Suprapubic skin (tissue), 4 donors: ENCODE results near the gene GRM1. TPM values are rescaled to one million over a fixed set of nuclear protein-coding genes. Genes with fewer than 3 reads are reported as not detected.

ENCODE experiments used
- DNase-seq, 2 donors: peaks; one replicate each; pipeline ENCODE4 v3.0.0-alpha.2; 2019; ENCODE audit warnings: low spot score in 2 of 2
- H3K27ac ChIP-seq: fragments of 200-600 bp; sonication (generic); one replicate; pipeline ENCODE4 v1.5.1; 2019
- H3K27me3 ChIP-seq: fragments of 200-600 bp; sonication (generic); one replicate; pipeline ENCODE4 v1.5.1; 2019
- H3K36me3 ChIP-seq: fragments of 200-600 bp; sonication (generic); one replicate; pipeline ENCODE4 v1.5.1; 2019
- H3K4me1 ChIP-seq: fragments of 200-600 bp; sonication (generic); one replicate; pipeline ENCODE4 v1.5.1; 2019
- H3K4me3 ChIP-seq: fragments of 200-600 bp; sonication (generic); one replicate; pipeline ENCODE4 v1.5.1; 2019; ENCODE audit warnings: mild to moderate bottlenecking
- H3K9me3 ChIP-seq: fragments of 200-600 bp; sonication (generic); one replicate; pipeline ENCODE4 v1.5.1; 2019
- EP300 ChIP-seq: sonication (generic); formaldehyde crosslinking; IDR thresholded peaks from one replicate; pipeline ENCODE4 v1.6.1; 2017; ENCODE audit warnings: antibody characterized with exemption
- POLR2A ChIP-seq, 2 donors: fragments of 450-650 bp; IDR thresholded peaks; one replicate each; pipeline ENCODE4 v1.6.1; 2017; ENCODE audit warnings: antibody characterized with exemption in 2 of 2, mild to moderate bottlenecking in 2 of 2, moderate library complexity in 2 of 2
- POLR2AphosphoS5 ChIP-seq, 3 donors: sonication (generic); formaldehyde crosslinking; IDR thresholded peaks; one replicate each; pipeline ENCODE4 v1.6.1; 2017; ENCODE audit warnings: antibody characterized with exemption in 3 of 3
- WGBS: methylation state at CpG from one replicate; pipeline ENCODE4 v1.1.5; 2018; 5-methylcytosine and 5-hydroxymethylcytosine counted together
- total RNA-seq, 4 donors: library from RNA; depleted of rRNA; stranded (reverse); fragments of >200 nt; gene quantifications; one replicate each; pipeline ENCODE4 v1.1.0, GENCODE V29; 2016
- TF ChIP-seq, protein P1 (sequence below), 2 donors: fragments of 200-600 bp in 1 of 2; fragments of 450-650 bp in 1 of 2; sonication (generic) in 1 of 2; IDR thresholded peaks; one replicate each; pipeline ENCODE4 v1.5.1; 2016 to 2019; ENCODE audit warnings: antibody characterized with exemption in 2 of 2, mild to moderate bottlenecking in 1 of 2, moderate library complexity in 1 of 2

The GRM1 gene
- total RNA-seq, 4 donors from 2014 or later = 0.25 to 0.48 TPM; not detected in 2

DNA sequence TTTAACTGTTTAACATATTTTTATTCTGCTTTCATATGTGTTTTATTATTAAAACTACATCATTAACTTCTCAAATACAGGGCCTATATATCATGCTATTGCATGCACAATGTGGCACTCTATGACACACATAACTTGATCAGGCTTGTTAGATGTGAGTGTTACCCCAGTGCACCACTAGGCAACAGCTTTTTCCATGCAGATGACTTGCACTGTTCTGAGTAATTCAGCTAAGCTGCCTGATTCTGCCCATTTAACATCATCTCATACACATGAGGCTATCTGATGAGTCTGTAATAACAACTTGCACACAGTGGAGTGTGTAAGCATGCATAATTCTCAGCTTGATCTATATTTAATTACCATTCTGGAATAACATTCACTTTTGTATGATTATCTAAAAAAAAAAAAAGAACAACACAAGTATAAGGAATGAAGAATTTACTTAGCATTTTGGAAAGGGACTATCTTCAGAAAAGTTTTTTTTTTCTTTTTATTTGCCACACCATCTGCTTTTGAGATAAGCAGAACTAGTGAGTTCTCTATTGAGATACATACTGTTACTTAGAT is 83.1 kb downstream of the GRM1 start:
- Histone ChIP-seq H3K27ac (no peak overlapping the region), H3K27me3 (no peaks in the 10 kb centered on the region), H3K36me3 (no peaks in the 10 kb centered on the region), H3K4me3 (no peak overlapping the region), H3K4me1 (no peaks in the 10 kb centered on the region), H3K9me3 (peaks cover 3% of the 10 kb centered on the region)
- TF ChIP-seq EP300 (no peak), POLR2AphosphoS5 (IDR thresholded peaks at IDR 0.05) (no peak), POLR2A (IDR thresholded peaks at IDR 0.05) (no peak)
- TF ChIP-seq, protein P1, sequence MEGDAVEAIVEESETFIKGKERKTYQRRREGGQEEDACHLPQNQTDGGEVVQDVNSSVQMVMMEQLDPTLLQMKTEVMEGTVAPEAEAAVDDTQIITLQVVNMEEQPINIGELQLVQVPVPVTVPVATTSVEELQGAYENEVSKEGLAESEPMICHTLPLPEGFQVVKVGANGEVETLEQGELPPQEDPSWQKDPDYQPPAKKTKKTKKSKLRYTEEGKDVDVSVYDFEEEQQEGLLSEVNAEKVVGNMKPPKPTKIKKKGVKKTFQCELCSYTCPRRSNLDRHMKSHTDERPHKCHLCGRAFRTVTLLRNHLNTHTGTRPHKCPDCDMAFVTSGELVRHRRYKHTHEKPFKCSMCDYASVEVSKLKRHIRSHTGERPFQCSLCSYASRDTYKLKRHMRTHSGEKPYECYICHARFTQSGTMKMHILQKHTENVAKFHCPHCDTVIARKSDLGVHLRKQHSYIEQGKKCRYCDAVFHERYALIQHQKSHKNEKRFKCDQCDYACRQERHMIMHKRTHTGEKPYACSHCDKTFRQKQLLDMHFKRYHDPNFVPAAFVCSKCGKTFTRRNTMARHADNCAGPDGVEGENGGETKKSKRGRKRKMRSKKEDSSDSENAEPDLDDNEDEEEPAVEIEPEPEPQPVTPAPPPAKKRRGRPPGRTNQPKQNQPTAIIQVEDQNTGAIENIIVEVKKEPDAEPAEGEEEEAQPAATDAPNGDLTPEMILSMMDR (IDR thresholded peaks at IDR 0.05) = no peak
- DNase-seq = no peak

GRCh38 chr6:146113084-146113623 is 84.3 kb downstream of the GRM1 start:
- Histone ChIP-seq H3K9me3 (peaks cover 3% of the 10 kb centered on the region), H3K36me3 (no peaks in the 10 kb centered on the region), H3K4me3 (no peak overlapping the region), H3K4me1 (no peaks in the 10 kb centered on the region), H3K27me3 (no peaks in the 10 kb centered on the region), H3K27ac (no peak overlapping the region)
- no peak for DNase-seq
- 61% methylated on average over 5 of the region's 5 CpGs for WGBS
- no peak for TF ChIP-seq POLR2A (IDR thresholded peaks at IDR 0.05)

DNA sequence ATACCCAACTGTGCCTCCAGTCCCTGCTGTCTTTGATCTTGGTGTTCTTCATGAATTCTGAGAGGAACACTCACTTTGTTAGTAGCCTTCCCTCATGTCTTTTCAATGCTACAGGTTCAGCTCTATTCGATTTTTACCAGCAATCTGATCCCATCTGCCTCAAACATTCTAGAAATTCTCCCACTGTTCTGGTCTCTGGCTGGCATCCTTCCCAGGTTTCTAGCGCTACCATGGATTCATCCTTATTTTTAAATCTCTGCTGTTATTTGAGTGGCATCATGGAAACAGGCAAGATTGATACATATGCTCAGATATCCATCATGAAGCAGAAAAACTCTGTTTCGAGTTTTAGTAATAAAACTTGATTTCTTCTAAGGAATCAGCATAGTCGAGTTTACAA is 94.8 kb downstream of the GRM1 start:
- H3K4me1 ChIP-seq = no peaks in the 10 kb centered on the region
- WGBS = 78% methylated on average over 4 of the region's 4 CpGs
- no peak overlapping the region for H3K4me3 ChIP-seq

DNA sequence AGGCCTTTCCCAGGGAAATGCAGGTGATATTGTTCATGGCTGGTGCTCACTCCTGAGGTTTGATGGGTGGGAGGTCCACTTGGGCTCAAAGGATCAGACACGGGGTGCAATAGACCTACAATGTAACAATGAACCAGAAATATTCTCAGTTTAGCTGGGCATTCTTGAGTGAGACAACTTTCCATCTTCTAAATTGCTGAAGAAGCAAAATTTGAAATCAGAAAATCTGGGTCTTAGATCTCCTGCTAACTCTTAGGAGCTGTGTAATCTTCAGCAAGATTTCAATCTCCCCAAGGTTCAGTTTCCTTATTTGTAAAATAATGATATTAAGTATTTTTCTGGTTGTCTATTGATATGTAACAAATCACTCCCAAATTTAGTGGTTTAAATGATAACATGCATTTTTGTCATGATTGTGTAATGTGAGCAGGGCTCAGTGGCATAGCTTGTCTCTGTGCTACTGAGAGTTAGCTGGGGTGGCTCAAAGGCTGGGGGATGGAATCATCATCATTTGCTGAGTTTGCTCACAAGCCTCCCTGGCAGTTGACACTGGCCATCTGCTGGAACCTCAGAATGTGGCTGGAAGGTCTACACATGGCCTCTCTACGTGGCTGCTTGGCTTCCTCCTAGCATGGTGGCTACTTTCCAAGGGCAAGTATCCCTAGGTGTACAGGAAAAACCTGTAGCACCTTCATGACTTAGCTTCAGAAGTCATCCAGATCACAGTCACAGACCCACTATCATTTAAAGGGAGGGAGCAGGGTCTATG is 98.8 kb downstream of the GRM1 start:
- TF ChIP-seq, protein P1 (IDR thresholded peaks at IDR 0.05) = no peak
- no peak for TF ChIP-seq EP300
- no peak for TF ChIP-seq POLR2A (IDR thresholded peaks at IDR 0.05)
- no peak for TF ChIP-seq POLR2AphosphoS5 (IDR thresholded peaks at IDR 0.05)
- DNase-seq = no peak
- Histone ChIP-seq H3K27ac (no peak overlapping the region), H3K4me1 (no peaks in the 10 kb centered on the region), H3K4me3 (no peak overlapping the region), H3K9me3 (no peaks in the 10 kb centered on the region), H3K27me3 (no peaks in the 10 kb centered on the region), H3K36me3 (no peaks in the 10 kb centered on the region)
- 58% methylated on average over 2 of the region's 2 CpGs for WGBS

More for the DNA sequence above, 94.8 kb downstream of the GRM1 start:
- DNase-seq = no peak
- TF ChIP-seq POLR2AphosphoS5 (IDR thresholded peaks at IDR 0.05) (no peak), POLR2A (IDR thresholded peaks at IDR 0.05) (no peak), EP300 (no peak)
- TF ChIP-seq, protein P1 (IDR thresholded peaks at IDR 0.05) = no peak
- Histone ChIP-seq H3K27me3 (no peaks in the 10 kb centered on the region), H3K36me3 (no peaks in the 10 kb centered on the region), H3K27ac (no peak overlapping the region), H3K9me3 (no peaks in the 10 kb centered on the region)

GRCh38 chr6:146133866-146134265 is 105.0 kb downstream of the GRM1 start:
- no peak overlapping the region for H3K27ac ChIP-seq
- no peak overlapping the region for H3K4me3 ChIP-seq
- WGBS = 88% methylated on average over 2 of the region's 2 CpGs
- H3K27me3 ChIP-seq = no peaks in the 10 kb centered on the region
- DNase-seq = no peak
- TF ChIP-seq EP300 = no peak
- no peak for TF ChIP-seq POLR2AphosphoS5 (IDR thresholded peaks at IDR 0.05)
- no peaks in the 10 kb centered on the region for H3K36me3 ChIP-seq
- H3K9me3 ChIP-seq = no peaks in the 10 kb centered on the region
- H3K4me1 ChIP-seq = no peaks in the 10 kb centered on the region

DNA sequence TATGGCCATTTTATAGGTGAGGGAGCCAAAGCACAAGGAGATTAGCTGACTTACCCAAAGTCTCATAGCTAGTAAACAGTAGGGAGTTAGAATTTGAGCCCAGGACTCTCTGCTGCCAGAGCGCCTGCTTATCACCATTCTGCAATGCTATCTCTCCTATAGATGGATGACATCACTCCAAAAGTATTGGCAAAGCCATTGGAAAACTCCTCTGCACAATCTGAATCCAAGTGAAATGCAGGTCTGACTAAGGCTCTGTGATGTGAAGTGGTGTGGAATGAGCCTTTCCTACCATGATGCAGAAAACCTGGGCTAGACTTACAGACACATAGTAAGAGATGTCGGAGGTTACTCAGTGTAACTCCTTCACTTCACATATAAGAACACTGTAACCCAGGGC is 106.3 kb downstream of the GRM1 start:
- 91% methylated on average over 2 of the region's 2 CpGs for WGBS
- TF ChIP-seq POLR2A (IDR thresholded peaks at IDR 0.05) (no peak), POLR2AphosphoS5 (IDR thresholded peaks at IDR 0.05) (no peak), EP300 (no peak)
- TF ChIP-seq, protein P1 (IDR thresholded peaks at IDR 0.05) = no peak
- no peak overlapping the region for H3K4me3 ChIP-seq

More for the DNA sequence above, 106.3 kb downstream of the GRM1 start:
- Histone ChIP-seq H3K36me3 (no peaks in the 10 kb centered on the region), H3K27ac (no peak overlapping the region), H3K9me3 (no peaks in the 10 kb centered on the region), H3K27me3 (no peaks in the 10 kb centered on the region), H3K4me1 (no peaks in the 10 kb centered on the region)
- DNase-seq = no peak
